PFSK-1 (cell line): Measurements from ENCODE around the gene SHISA5.

Source experiments
- FOXP2 ChIP-seq: optimal IDR thresholded peaks from 2 replicates; pipeline ENCODE3; 2011; ENCODE audit warnings: borderline replicate concordance, control low read depth, inconsistent platforms; ENCODE audit not compliant: insufficient read depth; ENCODE audit errors: extremely low read length, extremely low read depth
- POLR2AphosphoS5 ChIP-seq: IDR thresholded peaks from 2 replicates; pipeline ENCODE4 v1.6.1; 2012; ENCODE audit warnings: low read depth, mild to moderate bottlenecking, control low read depth, low read length, moderate library complexity
- REST ChIP-seq, 2 experiments: IDR thresholded peaks; 2 replicates each; pipeline versions ENCODE4 v1.6.1 to v1.8.0; 2011 to 2012; ENCODE audit warnings: low read depth in 2 of 2, low read length in 2 of 2, control low read depth in 1 of 2, inconsistent platforms in 1 of 2, mild to moderate bottlenecking in 1 of 2, moderate library complexity in 1 of 2; ENCODE audit not compliant: insufficient read depth in 1 of 2
- SIN3A ChIP-seq: IDR thresholded peaks from 2 replicates; pipeline ENCODE4 v1.6.1; 2012; ENCODE audit warnings: mild to moderate bottlenecking, low read length, moderate library complexity, borderline replicate concordance; ENCODE audit not compliant: insufficient read depth
- TAF1 ChIP-seq: IDR thresholded peaks from 2 replicates; pipeline ENCODE4 v1.6.1; 2012; ENCODE audit warnings: low read length, control low read depth, borderline replicate concordance; ENCODE audit not compliant: insufficient read depth

Gene SHISA5

GRCh38 chr3:48536785-48537184, 32.8 kb upstream of the SHISA5 start:
- TF ChIP-seq REST (IDR thresholded peaks at IDR 0.05; ENCODE audit: insufficient read depth in 1 of 2, low read depth in 2 of 2, low read length in 2 of 2) (no peak), SIN3A (no peak), POLR2AphosphoS5 (no peak), TAF1 (no peak), FOXP2 (no peak)

GRCh38 chr3:48536116-48536515, 32.1 kb upstream of the SHISA5 start:
- TF ChIP-seq REST (IDR thresholded peaks at IDR 0.05; ENCODE audit: insufficient read depth in 1 of 2, low read depth in 2 of 2, low read length in 2 of 2) = no peak
- no peak for TF ChIP-seq TAF1
- no peak for TF ChIP-seq POLR2AphosphoS5
- TF ChIP-seq FOXP2 = no peak
- no peak for TF ChIP-seq SIN3A

- TF ChIP-seq REST (IDR thresholded peaks at IDR 0.05; ENCODE audit: insufficient read depth in 1 of 2, low read depth in 2 of 2, low read length in 2 of 2) (no peak), FOXP2 (no peak), SIN3A (no peak), POLR2AphosphoS5 (no peak), TAF1 (no peak)
Measured at GRCh38 chr3:48535578-48535977, 31.6 kb upstream of the SHISA5 start.

DNA sequence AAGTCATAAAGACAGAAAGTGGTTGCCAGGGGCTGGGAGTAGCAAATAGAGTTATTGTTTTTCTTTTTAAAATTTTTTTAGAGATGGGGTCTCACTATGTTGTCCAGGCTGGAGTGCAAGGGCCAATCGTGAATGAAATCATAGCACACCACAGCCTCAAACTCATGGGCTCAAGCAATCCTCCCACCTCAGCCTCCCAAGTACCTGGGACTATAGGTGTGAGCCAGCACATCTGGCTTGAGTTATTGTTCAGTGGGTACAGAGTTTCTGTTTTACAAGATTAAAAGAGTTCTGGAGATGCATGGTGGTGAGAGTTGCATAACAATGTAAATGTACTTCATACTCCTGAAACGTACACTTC, 29.0 kb upstream of the SHISA5 start:
- TF ChIP-seq SIN3A (no peak), REST (IDR thresholded peaks at IDR 0.05; ENCODE audit: insufficient read depth in 1 of 2, low read depth in 2 of 2, low read length in 2 of 2) (no peak), POLR2AphosphoS5 (no peak), FOXP2 (no peak), TAF1 (no peak)

DNA sequence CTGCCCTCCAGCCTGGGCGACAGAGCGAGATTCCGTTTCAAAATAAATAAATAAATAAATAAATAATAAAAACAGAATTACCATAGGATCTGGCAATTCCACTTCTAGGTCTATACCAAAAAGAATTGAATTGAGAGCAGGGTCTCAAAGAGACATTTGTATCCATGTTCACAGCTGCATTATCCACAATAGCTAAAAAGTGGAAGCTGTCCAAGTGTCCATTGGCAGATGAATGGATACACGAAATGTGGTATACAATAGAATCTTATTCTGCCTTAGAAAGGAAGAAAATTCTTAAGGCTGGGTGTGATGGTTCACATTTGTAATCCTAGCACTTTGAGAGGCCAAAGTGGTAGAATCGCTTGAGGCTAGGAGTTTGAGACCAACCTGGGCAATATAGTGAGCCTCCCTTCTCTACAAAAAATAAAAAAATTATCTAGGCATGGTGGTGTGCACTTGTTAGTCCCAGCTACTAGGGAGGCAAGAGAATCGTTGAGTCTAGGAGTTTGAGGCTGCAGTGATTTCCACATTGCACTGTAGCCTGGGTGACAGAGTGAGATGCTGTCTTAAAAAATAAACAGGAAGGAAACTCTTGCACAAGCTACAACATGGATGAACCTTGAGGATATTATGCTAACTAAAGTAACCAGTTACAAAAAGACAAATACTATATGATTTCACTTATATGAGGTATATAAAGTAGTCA, 28.4 kb upstream of the SHISA5 start:
- TF ChIP-seq POLR2AphosphoS5 (no peak), REST (IDR thresholded peaks at IDR 0.05; ENCODE audit: insufficient read depth in 1 of 2, low read depth in 2 of 2, low read length in 2 of 2) (no peak), FOXP2 (no peak), TAF1 (no peak), SIN3A (no peak)
